Measurements from ENCODE around the gene ATP8A1. TPM values are rescaled to one million over a fixed set of nuclear protein-coding genes. Genes with fewer than 3 reads are reported as not detected.

Gene ATP8A1
- total RNA-seq, 1 experiment from 2014 or later, result 14.3 TPM

DNA sequence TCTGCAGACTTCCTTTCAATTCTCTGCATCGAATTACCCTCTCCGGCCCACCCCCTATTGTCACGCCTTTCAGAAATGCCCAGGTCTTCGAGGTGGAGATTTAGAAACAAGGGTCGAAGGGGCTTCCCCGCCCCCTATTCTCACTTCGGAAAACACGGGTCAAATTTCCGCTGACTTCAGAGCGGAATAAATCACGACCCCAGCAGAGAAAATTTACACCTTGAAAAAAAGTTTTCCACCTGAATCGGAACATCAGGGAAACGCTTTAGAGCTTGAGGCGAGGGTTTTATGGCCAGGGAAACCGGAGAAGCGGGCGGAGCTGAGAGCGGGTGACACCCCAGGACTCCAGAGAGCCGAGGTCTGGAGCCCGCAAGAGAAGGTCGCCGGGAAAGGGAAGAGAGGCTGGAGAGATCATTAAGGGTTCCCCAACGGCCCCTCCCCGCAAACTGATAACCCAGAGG is 258.0 kb downstream of the ATP8A1 start (continued):
- TF ChIP-seq, protein P1, sequence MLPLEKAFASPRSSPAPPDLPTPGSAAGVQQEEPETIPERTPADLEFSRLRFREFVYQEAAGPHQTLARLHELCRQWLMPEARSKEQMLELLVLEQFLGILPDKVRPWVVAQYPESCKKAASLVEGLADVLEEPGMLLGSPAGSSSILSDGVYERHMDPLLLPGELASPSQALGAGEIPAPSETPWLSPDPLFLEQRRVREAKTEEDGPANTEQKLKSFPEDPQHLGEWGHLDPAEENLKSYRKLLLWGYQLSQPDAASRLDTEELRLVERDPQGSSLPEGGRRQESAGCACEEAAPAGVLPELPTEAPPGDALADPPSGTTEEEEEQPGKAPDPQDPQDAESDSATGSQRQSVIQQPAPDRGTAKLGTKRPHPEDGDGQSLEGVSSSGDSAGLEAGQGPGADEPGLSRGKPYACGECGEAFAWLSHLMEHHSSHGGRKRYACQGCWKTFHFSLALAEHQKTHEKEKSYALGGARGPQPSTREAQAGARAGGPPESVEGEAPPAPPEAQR (CRISPR knock-in tag; IDR thresholded peaks at IDR 0.05), result no peak
- TF ChIP-seq KAT7 (CRISPR knock-in tag; IDR thresholded peaks at IDR 0.05; ENCODE audit: borderline replicate concordance), result no peak

DNA sequence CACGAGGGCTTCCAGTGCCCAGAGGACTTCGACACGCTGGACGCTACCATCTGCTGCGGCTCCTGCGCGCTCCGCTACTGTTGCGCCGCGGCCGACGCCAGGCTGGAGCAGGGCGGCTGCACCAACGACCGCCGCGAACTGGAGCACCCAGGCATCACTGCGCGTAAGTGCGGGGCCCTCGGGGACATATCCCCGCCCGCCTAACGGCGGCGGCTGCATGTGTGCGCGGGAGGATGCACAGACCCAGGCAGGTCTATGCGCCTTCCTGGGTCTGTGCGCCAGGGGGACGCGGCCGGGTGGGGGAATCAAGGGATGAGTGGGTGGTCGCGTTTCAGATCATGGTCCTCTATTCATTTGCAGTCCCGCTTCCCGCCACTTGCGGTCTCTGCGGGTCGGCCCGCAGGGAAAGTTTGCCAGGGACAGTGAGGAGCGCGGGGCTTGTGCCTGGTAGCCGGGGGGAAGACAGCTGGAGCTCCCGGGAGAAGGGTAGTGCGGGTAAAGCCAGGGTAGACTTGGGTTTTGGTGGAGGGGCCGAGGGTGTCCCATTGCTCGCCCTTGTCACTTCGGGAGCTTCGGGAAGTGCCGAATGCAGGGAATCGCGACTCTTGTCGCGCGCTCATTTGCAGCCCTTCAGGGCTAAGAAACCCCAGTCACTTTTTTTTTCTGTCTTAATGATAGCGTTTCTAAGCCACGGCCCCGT is 258.6 kb downstream of the ATP8A1 start:
- Mint-ChIP-seq H3K4me3 (peak overlapping the region; percentile 82), H3K4me1 (peaks cover 57% of the 10 kb centered on the region), H3K9me3 (no peaks in the 10 kb centered on the region), H3K36me3 (no peaks in the 10 kb centered on the region), H3K27me3 (ENCODE audit: low read depth) (peaks cover 70% of the 10 kb centered on the region), H3K27ac (no peak overlapping the region)
- ChIA-PET CTCF (interaction anchor here (1.2 to 6.6 kb wide), 6 partner anchors 27 to 170 kb away, joined by 3 to 66 read pairs (median 5); no protein-coding TSS in a partner anchor), POLR2A (no interaction called here)
- DNase-seq (ENCODE audit: low spot score) (peak; percentile 64), ATAC-seq (peak; percentile 27)
- TF ChIP-seq, protein P2, sequence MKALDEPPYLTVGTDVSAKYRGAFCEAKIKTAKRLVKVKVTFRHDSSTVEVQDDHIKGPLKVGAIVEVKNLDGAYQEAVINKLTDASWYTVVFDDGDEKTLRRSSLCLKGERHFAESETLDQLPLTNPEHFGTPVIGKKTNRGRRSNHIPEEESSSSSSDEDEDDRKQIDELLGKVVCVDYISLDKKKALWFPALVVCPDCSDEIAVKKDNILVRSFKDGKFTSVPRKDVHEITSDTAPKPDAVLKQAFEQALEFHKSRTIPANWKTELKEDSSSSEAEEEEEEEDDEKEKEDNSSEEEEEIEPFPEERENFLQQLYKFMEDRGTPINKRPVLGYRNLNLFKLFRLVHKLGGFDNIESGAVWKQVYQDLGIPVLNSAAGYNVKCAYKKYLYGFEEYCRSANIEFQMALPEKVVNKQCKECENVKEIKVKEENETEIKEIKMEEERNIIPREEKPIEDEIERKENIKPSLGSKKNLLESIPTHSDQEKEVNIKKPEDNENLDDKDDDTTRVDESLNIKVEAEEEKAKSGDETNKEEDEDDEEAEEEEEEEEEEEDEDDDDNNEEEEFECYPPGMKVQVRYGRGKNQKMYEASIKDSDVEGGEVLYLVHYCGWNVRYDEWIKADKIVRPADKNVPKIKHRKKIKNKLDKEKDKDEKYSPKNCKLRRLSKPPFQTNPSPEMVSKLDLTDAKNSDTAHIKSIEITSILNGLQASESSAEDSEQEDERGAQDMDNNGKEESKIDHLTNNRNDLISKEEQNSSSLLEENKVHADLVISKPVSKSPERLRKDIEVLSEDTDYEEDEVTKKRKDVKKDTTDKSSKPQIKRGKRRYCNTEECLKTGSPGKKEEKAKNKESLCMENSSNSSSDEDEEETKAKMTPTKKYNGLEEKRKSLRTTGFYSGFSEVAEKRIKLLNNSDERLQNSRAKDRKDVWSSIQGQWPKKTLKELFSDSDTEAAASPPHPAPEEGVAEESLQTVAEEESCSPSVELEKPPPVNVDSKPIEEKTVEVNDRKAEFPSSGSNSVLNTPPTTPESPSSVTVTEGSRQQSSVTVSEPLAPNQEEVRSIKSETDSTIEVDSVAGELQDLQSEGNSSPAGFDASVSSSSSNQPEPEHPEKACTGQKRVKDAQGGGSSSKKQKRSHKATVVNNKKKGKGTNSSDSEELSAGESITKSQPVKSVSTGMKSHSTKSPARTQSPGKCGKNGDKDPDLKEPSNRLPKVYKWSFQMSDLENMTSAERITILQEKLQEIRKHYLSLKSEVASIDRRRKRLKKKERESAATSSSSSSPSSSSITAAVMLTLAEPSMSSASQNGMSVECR (CRISPR knock-in tag; IDR thresholded peaks at IDR 0.05; ENCODE audit: borderline replicate concordance), result peak; percentile 50; the same call in 1 of the 2 replicates
- TF ChIP-seq, protein P3, sequence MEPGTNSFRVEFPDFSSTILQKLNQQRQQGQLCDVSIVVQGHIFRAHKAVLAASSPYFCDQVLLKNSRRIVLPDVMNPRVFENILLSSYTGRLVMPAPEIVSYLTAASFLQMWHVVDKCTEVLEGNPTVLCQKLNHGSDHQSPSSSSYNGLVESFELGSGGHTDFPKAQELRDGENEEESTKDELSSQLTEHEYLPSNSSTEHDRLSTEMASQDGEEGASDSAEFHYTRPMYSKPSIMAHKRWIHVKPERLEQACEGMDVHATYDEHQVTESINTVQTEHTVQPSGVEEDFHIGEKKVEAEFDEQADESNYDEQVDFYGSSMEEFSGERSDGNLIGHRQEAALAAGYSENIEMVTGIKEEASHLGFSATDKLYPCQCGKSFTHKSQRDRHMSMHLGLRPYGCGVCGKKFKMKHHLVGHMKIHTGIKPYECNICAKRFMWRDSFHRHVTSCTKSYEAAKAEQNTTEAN (CRISPR knock-in tag; IDR thresholded peaks at IDR 0.05), result no peak
- TF ChIP-seq, protein P4, sequence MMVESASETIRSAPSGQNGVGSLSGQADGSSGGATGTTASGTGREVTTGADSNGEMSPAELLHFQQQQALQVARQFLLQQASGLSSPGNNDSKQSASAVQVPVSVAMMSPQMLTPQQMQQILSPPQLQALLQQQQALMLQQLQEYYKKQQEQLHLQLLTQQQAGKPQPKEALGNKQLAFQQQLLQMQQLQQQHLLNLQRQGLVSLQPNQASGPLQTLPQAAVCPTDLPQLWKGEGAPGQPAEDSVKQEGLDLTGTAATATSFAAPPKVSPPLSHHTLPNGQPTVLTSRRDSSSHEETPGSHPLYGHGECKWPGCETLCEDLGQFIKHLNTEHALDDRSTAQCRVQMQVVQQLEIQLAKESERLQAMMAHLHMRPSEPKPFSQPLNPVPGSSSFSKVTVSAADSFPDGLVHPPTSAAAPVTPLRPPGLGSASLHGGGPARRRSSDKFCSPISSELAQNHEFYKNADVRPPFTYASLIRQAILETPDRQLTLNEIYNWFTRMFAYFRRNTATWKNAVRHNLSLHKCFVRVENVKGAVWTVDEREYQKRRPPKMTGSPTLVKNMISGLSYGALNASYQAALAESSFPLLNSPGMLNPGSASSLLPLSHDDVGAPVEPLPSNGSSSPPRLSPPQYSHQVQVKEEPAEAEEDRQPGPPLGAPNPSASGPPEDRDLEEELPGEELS (CRISPR knock-in tag; IDR thresholded peaks at IDR 0.05), result peak; percentile 13; the same call in 1 of the 2 replicates
- TF ChIP-seq, protein P5, sequence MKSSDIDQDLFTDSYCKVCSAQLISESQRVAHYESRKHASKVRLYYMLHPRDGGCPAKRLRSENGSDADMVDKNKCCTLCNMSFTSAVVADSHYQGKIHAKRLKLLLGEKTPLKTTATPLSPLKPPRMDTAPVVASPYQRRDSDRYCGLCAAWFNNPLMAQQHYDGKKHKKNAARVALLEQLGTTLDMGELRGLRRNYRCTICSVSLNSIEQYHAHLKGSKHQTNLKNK (CRISPR knock-in tag; IDR thresholded peaks at IDR 0.05), result no peak
- TF ChIP-seq, protein P6, sequence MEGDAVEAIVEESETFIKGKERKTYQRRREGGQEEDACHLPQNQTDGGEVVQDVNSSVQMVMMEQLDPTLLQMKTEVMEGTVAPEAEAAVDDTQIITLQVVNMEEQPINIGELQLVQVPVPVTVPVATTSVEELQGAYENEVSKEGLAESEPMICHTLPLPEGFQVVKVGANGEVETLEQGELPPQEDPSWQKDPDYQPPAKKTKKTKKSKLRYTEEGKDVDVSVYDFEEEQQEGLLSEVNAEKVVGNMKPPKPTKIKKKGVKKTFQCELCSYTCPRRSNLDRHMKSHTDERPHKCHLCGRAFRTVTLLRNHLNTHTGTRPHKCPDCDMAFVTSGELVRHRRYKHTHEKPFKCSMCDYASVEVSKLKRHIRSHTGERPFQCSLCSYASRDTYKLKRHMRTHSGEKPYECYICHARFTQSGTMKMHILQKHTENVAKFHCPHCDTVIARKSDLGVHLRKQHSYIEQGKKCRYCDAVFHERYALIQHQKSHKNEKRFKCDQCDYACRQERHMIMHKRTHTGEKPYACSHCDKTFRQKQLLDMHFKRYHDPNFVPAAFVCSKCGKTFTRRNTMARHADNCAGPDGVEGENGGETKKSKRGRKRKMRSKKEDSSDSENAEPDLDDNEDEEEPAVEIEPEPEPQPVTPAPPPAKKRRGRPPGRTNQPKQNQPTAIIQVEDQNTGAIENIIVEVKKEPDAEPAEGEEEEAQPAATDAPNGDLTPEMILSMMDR (IDR thresholded peaks at IDR 0.05), result 0 out of 2 replicates have a peak, but pooled peaks have one; percentile 29
- TF ChIP-seq, protein P7, sequence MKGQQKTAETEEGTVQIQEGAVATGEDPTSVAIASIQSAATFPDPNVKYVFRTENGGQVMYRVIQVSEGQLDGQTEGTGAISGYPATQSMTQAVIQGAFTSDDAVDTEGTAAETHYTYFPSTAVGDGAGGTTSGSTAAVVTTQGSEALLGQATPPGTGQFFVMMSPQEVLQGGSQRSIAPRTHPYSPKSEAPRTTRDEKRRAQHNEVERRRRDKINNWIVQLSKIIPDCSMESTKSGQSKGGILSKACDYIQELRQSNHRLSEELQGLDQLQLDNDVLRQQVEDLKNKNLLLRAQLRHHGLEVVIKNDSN (CRISPR knock-in tag; IDR thresholded peaks at IDR 0.05), result peak; percentile 47; the same call in 1 of the 2 replicates
- TF ChIP-seq, protein P8, sequence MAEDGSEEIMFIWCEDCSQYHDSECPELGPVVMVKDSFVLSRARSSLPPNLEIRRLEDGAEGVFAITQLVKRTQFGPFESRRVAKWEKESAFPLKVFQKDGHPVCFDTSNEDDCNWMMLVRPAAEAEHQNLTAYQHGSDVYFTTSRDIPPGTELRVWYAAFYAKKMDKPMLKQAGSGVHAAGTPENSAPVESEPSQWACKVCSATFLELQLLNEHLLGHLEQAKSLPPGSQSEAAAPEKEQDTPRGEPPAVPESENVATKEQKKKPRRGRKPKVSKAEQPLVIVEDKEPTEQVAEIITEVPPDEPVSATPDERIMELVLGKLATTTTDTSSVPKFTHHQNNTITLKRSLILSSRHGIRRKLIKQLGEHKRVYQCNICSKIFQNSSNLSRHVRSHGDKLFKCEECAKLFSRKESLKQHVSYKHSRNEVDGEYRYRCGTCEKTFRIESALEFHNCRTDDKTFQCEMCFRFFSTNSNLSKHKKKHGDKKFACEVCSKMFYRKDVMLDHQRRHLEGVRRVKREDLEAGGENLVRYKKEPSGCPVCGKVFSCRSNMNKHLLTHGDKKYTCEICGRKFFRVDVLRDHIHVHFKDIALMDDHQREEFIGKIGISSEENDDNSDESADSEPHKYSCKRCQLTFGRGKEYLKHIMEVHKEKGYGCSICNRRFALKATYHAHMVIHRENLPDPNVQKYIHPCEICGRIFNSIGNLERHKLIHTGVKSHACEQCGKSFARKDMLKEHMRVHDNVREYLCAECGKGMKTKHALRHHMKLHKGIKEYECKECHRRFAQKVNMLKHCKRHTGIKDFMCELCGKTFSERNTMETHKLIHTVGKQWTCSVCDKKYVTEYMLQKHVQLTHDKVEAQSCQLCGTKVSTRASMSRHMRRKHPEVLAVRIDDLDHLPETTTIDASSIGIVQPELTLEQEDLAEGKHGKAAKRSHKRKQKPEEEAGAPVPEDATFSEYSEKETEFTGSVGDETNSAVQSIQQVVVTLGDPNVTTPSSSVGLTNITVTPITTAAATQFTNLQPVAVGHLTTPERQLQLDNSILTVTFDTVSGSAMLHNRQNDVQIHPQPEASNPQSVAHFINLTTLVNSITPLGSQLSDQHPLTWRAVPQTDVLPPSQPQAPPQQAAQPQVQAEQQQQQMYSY (CRISPR knock-in tag; IDR thresholded peaks at IDR 0.05), result 0 out of 2 replicates have a peak, but pooled peaks have one; percentile 32
- 0 out of 2 replicates have a peak, but pooled peaks have one; percentile 8 for TF ChIP-seq ETV6 (CRISPR knock-in tag; IDR thresholded peaks at IDR 0.05)
- TF ChIP-seq, protein P9, sequence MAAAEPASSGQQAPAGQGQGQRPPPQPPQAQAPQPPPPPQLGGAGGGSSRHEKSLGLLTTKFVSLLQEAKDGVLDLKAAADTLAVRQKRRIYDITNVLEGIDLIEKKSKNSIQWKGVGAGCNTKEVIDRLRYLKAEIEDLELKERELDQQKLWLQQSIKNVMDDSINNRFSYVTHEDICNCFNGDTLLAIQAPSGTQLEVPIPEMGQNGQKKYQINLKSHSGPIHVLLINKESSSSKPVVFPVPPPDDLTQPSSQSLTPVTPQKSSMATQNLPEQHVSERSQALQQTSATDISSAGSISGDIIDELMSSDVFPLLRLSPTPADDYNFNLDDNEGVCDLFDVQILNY (CRISPR knock-in tag; IDR thresholded peaks at IDR 0.05), result peak; percentile 40; the same call in 1 of the 2 replicates
- TF ChIP-seq, protein P10, sequence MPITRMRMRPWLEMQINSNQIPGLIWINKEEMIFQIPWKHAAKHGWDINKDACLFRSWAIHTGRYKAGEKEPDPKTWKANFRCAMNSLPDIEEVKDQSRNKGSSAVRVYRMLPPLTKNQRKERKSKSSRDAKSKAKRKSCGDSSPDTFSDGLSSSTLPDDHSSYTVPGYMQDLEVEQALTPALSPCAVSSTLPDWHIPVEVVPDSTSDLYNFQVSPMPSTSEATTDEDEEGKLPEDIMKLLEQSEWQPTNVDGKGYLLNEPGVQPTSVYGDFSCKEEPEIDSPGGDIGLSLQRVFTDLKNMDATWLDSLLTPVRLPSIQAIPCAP (CRISPR knock-in tag; IDR thresholded peaks at IDR 0.05), result no peak
- no peak for TF ChIP-seq TCF7 (CRISPR knock-in tag; IDR thresholded peaks at IDR 0.05; ENCODE audit: low read depth)
- TF ChIP-seq, protein P11, sequence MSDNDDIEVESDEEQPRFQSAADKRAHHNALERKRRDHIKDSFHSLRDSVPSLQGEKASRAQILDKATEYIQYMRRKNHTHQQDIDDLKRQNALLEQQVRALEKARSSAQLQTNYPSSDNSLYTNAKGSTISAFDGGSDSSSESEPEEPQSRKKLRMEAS (CRISPR knock-in tag; IDR thresholded peaks at IDR 0.05), result peak; percentile 74; the same call in 1 of the 2 replicates
